Measurements from ENCODE around the gene NPHS1.
"Not testable (repeated sequence)": the region's sequence is repeated elsewhere in the genome, so short reads cannot be mapped to it uniquely, and the experiment has no call there.

NPHS1 gene

DNA sequence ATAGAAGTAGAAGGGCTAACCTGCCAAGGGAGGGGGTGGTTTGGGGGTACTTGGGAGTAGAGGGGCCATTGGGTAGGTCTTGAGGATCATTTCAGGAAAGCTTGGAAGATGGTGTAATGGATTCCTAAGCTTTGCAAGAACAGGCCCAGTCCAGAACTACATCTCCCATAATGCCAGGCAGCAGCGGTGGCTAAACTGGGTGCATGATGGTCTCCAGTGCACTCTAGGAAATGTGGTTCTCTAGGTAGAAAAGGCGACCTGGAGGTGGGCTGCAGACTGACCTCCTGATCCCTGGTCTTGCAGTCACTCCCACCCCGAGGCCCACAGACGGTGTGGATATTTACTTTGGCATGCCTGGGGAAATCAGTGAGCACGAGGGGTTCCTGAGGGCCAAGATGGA lies 19.9 kb upstream of the NPHS1 start:
- no peak overlapping the region for H3K4me3 ChIP-seq (ENCODE audit: low read depth, low read length)
- TF ChIP-seq CTCF (IDR thresholded peaks at IDR 0.05; ENCODE audit: low read depth, low read length) = no peak

DNA sequence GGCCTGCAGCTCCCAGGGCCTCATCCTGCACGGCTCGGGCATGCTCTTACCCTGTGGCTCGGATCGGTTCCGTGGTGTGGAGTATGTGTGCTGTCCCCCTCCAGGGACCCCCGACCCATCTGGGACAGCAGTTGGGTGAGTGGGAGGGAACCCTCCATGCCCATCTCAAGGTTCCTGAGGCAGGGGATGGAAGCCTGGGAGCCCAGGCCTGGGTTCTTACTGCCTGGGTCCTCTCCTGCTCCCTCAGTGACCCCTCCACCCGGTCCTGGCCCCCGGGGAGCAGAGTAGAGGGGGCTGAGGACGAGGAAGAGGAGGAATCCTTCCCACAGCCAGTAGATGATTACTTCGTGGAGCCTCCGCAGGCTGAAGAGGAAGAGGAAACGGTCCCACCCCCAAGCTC lies 19.3 kb upstream of the NPHS1 start:
- no peak overlapping the region for H3K4me3 ChIP-seq (ENCODE audit: low read depth, low read length)

DNA sequence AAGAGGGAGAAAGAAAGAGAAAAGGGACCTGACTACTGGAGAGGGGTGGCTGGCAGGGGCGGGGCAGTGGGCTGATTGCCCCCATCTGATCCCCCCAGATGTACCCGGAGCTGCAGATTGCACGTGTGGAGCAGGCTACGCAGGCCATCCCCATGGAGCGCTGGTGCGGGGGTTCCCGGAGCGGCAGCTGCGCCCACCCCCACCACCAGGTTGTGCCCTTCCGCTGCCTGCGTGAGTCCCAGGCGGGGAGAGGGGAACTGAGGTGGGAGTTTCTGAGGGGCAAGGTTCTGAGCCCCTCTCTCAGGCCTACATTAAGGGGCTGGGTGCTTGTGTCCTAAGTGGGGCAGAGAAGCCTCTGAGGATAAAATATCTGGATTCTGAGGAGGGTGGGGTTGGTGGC lies 18.5 kb upstream of the NPHS1 start:
- TF ChIP-seq CTCF (IDR thresholded peaks at IDR 0.05; ENCODE audit: low read depth, low read length) = no peak
- no peak overlapping the region for H3K4me3 ChIP-seq (ENCODE audit: low read depth, low read length)

More for the DNA sequence above, 19.3 kb upstream of the NPHS1 start:
- TF ChIP-seq CTCF (IDR thresholded peaks at IDR 0.05; ENCODE audit: low read depth, low read length) = no peak

- H3K4me3 ChIP-seq (ENCODE audit: low read depth, low read length) = not testable (repeated sequence)
Observed at GRCh38 chr19:35870124-35870736, 17.9 kb upstream of the NPHS1 start.

- H3K4me3 ChIP-seq (ENCODE audit: low read depth, low read length) = no peak overlapping the region
- TF ChIP-seq CTCF (IDR thresholded peaks at IDR 0.05; ENCODE audit: low read depth, low read length) = no peak
Observed at GRCh38 chr19:35869327-35870123, 17.2 kb upstream of the NPHS1 start.

DNA sequence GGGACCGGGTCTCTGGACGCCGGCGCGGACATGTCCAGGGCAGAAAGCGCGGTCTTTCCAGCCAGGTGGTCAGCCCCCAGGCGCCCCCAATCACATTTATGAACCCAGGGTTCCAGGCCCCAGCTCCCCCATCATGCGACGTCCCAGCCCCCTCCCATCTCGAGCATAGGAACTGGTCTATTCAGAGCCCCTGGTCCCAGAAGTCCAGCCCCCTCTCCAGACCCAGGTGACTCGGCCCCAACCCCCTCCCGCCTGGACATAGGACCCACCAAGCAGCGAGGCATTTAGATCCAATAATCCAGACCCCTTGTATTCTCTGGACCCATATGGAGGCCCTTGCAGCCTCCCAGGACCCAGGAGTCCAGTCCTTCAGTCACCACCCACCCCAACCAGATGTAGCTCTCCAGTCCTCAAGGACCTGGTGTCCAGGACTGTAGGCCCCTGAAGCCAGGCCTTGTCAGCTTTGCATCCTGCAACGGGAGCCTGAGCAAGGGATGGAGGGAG lies 16.6 kb upstream of the NPHS1 start:
- no peak for TF ChIP-seq CTCF (IDR thresholded peaks at IDR 0.05; ENCODE audit: low read depth, low read length)

DNA sequence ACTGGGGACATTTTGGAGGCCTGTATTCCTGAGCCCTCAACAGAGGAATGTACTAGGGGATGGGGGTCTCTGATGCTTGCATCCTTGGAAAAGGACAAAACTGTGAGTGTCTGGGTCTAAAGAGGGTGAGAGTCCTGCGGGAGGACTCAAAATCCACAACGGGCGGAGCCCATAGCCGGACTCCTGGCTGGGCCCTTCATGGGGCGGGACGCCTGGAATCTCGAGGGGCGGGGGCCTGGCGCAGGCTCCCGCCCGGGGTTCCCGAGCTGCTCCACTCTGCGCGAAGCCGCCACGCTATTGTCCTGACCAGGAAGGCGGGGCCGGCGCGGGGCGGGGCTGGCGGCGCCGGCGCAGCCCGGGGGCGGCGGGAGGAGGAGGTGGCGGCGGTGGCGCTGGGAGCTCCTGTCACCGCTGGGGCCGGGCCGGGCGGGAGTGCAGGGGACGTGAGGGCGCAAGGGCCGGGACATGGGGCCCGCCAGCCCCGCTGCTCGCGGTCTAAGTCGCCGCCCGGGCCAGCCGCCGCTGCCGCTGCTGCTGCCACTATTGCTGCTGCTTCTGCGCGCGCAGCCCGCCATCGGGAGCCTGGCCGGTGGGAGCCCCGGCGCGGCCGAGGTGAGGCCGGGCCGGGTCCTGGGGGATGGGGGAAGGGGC lies 16.0 kb upstream of the NPHS1 start, which contains the start of gene APLP1:
TSS of gene APLP1 (plus strand) at position 403 of the 651 bp plus-strand sequence. CDS start at position 466, 63 bp downstream.
- no peak for TF ChIP-seq CTCF (IDR thresholded peaks at IDR 0.05; ENCODE audit: low read depth, low read length)
- peak within 1 kb of the TSS; percentile 48 for H3K4me3 ChIP-seq (ENCODE audit: low read depth, low read length)

More for the DNA sequence above, 16.6 kb upstream of the NPHS1 start:
- peak overlapping the region; percentile 48 for H3K4me3 ChIP-seq (ENCODE audit: low read depth, low read length)
